Endothelial cell of umbilical vein (primary cell): ENCODE measurements around the gene EDC3.

Source experiments
- MYC ChIP-seq: IDR thresholded peaks from one replicate; pipeline ENCODE4 v1.6.1; 2011; ENCODE audit warnings: mild to moderate bottlenecking, low read depth, low read length
- TF ChIP-seq, protein P1 (sequence below), 2 donors: IDR thresholded peaks; 1 replicate in 1 of 2; 2 replicates in 1 of 2; pipeline ENCODE4 v1.5.1; 2011; ENCODE audit warnings: low read length in 2 of 2, mild to moderate bottlenecking in 2 of 2, moderate library complexity in 2 of 2, control low read depth in 1 of 2, inconsistent platforms in 1 of 2, low read depth in 1 of 2; ENCODE audit not compliant: insufficient read depth in 1 of 2; ENCODE audit errors: extremely low read depth in 1 of 2

GRCh38 chr15:74733269-74733668 is 37.4 kb upstream of the EDC3 start:
- TF ChIP-seq, protein P1, sequence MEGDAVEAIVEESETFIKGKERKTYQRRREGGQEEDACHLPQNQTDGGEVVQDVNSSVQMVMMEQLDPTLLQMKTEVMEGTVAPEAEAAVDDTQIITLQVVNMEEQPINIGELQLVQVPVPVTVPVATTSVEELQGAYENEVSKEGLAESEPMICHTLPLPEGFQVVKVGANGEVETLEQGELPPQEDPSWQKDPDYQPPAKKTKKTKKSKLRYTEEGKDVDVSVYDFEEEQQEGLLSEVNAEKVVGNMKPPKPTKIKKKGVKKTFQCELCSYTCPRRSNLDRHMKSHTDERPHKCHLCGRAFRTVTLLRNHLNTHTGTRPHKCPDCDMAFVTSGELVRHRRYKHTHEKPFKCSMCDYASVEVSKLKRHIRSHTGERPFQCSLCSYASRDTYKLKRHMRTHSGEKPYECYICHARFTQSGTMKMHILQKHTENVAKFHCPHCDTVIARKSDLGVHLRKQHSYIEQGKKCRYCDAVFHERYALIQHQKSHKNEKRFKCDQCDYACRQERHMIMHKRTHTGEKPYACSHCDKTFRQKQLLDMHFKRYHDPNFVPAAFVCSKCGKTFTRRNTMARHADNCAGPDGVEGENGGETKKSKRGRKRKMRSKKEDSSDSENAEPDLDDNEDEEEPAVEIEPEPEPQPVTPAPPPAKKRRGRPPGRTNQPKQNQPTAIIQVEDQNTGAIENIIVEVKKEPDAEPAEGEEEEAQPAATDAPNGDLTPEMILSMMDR (IDR thresholded peaks at IDR 0.05; ENCODE audit: extremely low read depth in 1 of 2, insufficient read depth in 1 of 2, low read depth in 1 of 2, low read length in 2 of 2) = no peak
- TF ChIP-seq MYC = no peak
